Panc1 (cell line): ENCODE results near the gene LYRM1.

Source experiments
- CTCF ChIP-seq: fragments of 450-650 bp; IDR thresholded peaks from 2 replicates; pipeline ENCODE4 v1.5.1; 2017; ENCODE audit warnings: mild to moderate bottlenecking
- POLR2AphosphoS5 ChIP-seq: IDR thresholded peaks from 2 replicates; pipeline ENCODE4 v1.6.1; 2012; ENCODE audit warnings: mild to moderate bottlenecking, low read depth, low read length, moderate library complexity

DNA sequence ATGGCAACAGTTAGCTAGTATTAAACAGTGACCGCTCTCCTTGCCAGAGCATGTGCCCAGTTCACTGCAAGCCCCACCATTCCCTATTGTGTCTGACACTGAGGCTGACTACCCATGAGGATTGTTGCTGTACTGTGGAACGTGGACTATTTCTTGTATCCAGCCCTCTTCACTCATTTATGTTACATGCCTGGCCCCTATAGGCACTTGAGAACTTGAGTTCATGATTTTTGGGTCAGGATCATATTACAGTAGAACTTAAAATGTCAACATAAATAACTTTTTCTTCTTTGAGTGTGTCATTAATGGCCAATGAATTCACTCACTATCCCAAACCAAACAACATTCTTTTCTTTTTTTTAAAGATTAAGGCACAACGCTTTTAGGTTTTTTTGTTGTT, 55.7 kb downstream of the LYRM1 start:
- TF ChIP-seq CTCF (no peak), POLR2AphosphoS5 (no peak)
